B cell (primary cell): ENCODE data around the gene BNC2. TPM values are rescaled to one million over a fixed set of nuclear protein-coding genes. Genes with fewer than 3 reads are reported as not detected.

Experiments
- ATAC-seq: fragments of 200-7000 bp; cut with Tn5 transposase; one replicate; pipeline ENCODE4 v1.10.0; 2021; ENCODE audit warnings: low read depth, mild to moderate bottlenecking, moderate number of reproducible peaks, moderate library complexity
- CTCF ChIA-PET: fragments of 350-600 bp; sonication (Branson Sonifier 250); formaldehyde crosslinking; loops from one replicate; lab custom pipeline; 2021; ENCODE audit warnings: antibody characterized with exemption, inconsistent platforms; lab: Charles Lee
- POLR2A ChIA-PET: fragments of 350-600 bp; sonication (Branson Sonifier 250); formaldehyde crosslinking; loops from one replicate; lab custom pipeline; 2021; ENCODE audit warnings: antibody characterized with exemption; lab: Charles Lee
- DNase-seq: peaks from one replicate; pipeline ENCODE4 v3.0.0; 2013
- H2AFZ ChIP-seq: 2 replicates; pipeline ENCODE4 v1.6.1; 2012; ENCODE audit warnings: mild to moderate bottlenecking, low read depth, low read length; ENCODE audit not compliant: insufficient read depth, poor library complexity, severe bottlenecking
- H3K27ac ChIP-seq, 2 donors: 1 replicate in 1 of 2; 2 replicates in 1 of 2; pipeline ENCODE4 v1.5.1; 2012 to 2013; ENCODE audit warnings: low read length in 2 of 2, mild to moderate bottlenecking in 2 of 2, moderate library complexity in 1 of 2
- H3K27me3 ChIP-seq, 4 experiments: fragments of 200-600 bp in 1 of 4; sonication (generic) in 1 of 4; replicated peaks in 1 of 4; 1 replicate in 2 of 4; 2 replicates in 2 of 4; pipeline versions ENCODE4 v1.6.1 to v1.7.0; 2013 to 2016; ENCODE audit warnings: low read length in 3 of 4, mild to moderate bottlenecking in 2 of 4, mixed read lengths in 1 of 4, moderate library complexity in 1 of 4; ENCODE audit not compliant: insufficient read depth in 4 of 4, control insufficient read depth in 3 of 4; ENCODE audit errors: control extremely low read depth in 1 of 4
- H3K36me3 ChIP-seq, 2 experiments: replicated peaks in 1 of 2; 1 replicate in 1 of 2; 2 replicates in 1 of 2; pipeline versions ENCODE4 v1.6.1 to v1.7.1; 2013; ENCODE audit warnings: low read length in 1 of 2; ENCODE audit not compliant: insufficient read depth in 2 of 2, control insufficient read depth in 1 of 2; ENCODE audit errors: control extremely low read depth in 1 of 2, extremely low read depth in 1 of 2
- H3K4me1 ChIP-seq, 2 donors: fragments of 200-600 bp in 1 of 2; sonication (generic) in 1 of 2; 1 replicate in 1 of 2; 2 replicates in 1 of 2; pipeline versions ENCODE4 v1.5.1 to v1.6.1; 2013 to 2017; ENCODE audit warnings: low read length in 2 of 2; ENCODE audit not compliant: control insufficient read depth in 2 of 2, insufficient read depth in 2 of 2
- H3K4me2 ChIP-seq: replicated peaks from 2 replicates; pipeline ENCODE3; 2012; ENCODE audit warnings: mild to moderate bottlenecking, low read depth, low read length; ENCODE audit not compliant: poor library complexity, severe bottlenecking
- H3K4me3 ChIP-seq, 5 experiments: fragments of 200-600 bp in 1 of 5; sonication (generic) in 1 of 5; 1 replicate in 3 of 5; 2 replicates in 2 of 5; pipeline versions ENCODE4 v1.5.1 to v1.7.0; 2011 to 2016; ENCODE audit warnings: low read length in 4 of 5, mild to moderate bottlenecking in 4 of 5, low read depth in 2 of 5, control low read depth in 1 of 5, moderate library complexity in 1 of 5; ENCODE audit not compliant: insufficient read depth in 1 of 5; ENCODE audit errors: control extremely low read depth in 1 of 5, extremely low read depth in 1 of 5
- H3K79me2 ChIP-seq: fragments of 200-600 bp; sonication (generic); one replicate; pipeline ENCODE4 v1.6.0; 2016; ENCODE audit warnings: low read length; ENCODE audit not compliant: control insufficient read depth, insufficient read depth
- H3K9ac ChIP-seq: fragments of 200-600 bp; sonication (generic); 2 replicates; pipeline ENCODE4 v1.6.1; 2017; ENCODE audit warnings: mild to moderate bottlenecking, low read length, moderate library complexity
- H3K9me3 ChIP-seq, 3 donors: one replicate each; pipeline versions ENCODE4 v1.6.1 to v1.7.1; 2013; ENCODE audit warnings: low read length in 2 of 3; ENCODE audit not compliant: control insufficient read depth in 2 of 3, insufficient read depth in 1 of 3; ENCODE audit errors: control extremely low read depth in 1 of 3
- H4K20me1 ChIP-seq: 2 replicates; pipeline ENCODE4 v1.6.0; 2012; ENCODE audit warnings: mild to moderate bottlenecking, low read length; ENCODE audit not compliant: insufficient read depth, control insufficient read depth, poor library complexity, severe bottlenecking
- H3K27ac Mint-ChIP-seq: one replicate; pipeline ENCODE4 v1.8.0; 2021; ENCODE audit warnings: mixed read lengths
- H3K27me3 Mint-ChIP-seq: one replicate; pipeline ENCODE4 v1.8.0; 2021; ENCODE audit warnings: mixed read lengths
- H3K4me1 Mint-ChIP-seq: one replicate; pipeline ENCODE4 v1.8.0; 2021; ENCODE audit warnings: mixed read lengths
- H3K4me3 Mint-ChIP-seq: one replicate; pipeline ENCODE4 v1.8.0; 2021; ENCODE audit warnings: mixed read lengths
- H3K9me3 Mint-ChIP-seq: one replicate; pipeline ENCODE4 v1.8.0; 2022; ENCODE audit warnings: mixed read lengths; ENCODE audit not compliant: insufficient read depth
- CTCF ChIP-seq: fragments of 200-600 bp; IDR thresholded peaks from one replicate; pipeline ENCODE4 v1.8.0; 2022; ENCODE audit warnings: antibody characterized with exemption, mild to moderate bottlenecking
- EZH2 ChIP-seq: IDR thresholded peaks from 2 replicates; pipeline ENCODE4 v1.6.1; 2012; ENCODE audit warnings: borderline replicate concordance, low read depth, mild to moderate bottlenecking, moderate library complexity, low read length; ENCODE audit not compliant: insufficient read depth, poor library complexity, severe bottlenecking
- WGBS: methylation state at CpG from one replicate; pipeline ENCODE4 v1.1.5; 2013; ENCODE audit warnings: missing lambda C conversion rate; ENCODE audit not compliant: insufficient coverage; 5-methylcytosine and 5-hydroxymethylcytosine counted together
- intact Hi-C: fragments of 100-400 bp; cut with micrococcal nuclease; formaldehyde crosslinking; loops from one replicate; pipeline ENCODE4 v1.10.0; 2022
- polyA plus RNA-seq: library from polyadenylated mRNA; depleted of rRNA; stranded (reverse); fragments of >200 nt; gene quantifications from 2 replicates; pipeline ENCODE4 v1.2.3, GENCODE V29; 2012
- total RNA-seq, 2 donors: library from RNA; stranded (reverse); fragments of 120-200 nt in 1 of 2; gene quantifications; 1 replicate in 1 of 2; 2 replicates in 1 of 2; pipeline versions ENCODE4 v1.2.3 to v1.2.4, GENCODE V29; 2013 to 2022

The BNC2 gene
- total and polyA plus RNA-seq, 2 donors (not counting 1 experiment from before 2014, with no cell fraction given), result 0.01 TPM; not detected in 1

GRCh38 chr9:16561121-16561520 lies 309.3 kb downstream of the BNC2 start:
- POLR2A ChIA-PET, result no interaction called here
- WGBS, result 80% methylated on average over 1 of the region's 4 CpGs

More at GRCh38 chr9:16561121-16561520, 309.3 kb downstream of the BNC2 start:
- H3K27me3 Mint-ChIP-seq, result no peaks in the 10 kb centered on the region
- Histone ChIP-seq H3K79me2 (no peaks in the 10 kb centered on the region), H3K36me3 (no peaks in the 10 kb centered on the region), H3K9ac (no peak overlapping the region), H3K9me3 (peaks cover 0 to 5% (median 0%) of the 10 kb centered on the region in 3 donors), H3K27me3 (no peaks in the 10 kb centered on the region), H3K4me1 (no peaks in the 10 kb centered on the region), H3K27ac (no peak overlapping the region), H2AFZ (no peak overlapping the region), H3K4me3 (no peak overlapping the region), H3K4me2 (no peak overlapping the region), H4K20me1 (no peaks in the 10 kb centered on the region)
- intact Hi-C loops, result no loop called here
- CTCF ChIA-PET, result no interaction called here
- TF ChIP-seq CTCF (no peak), EZH2 (no peak)
- no peaks in the 10 kb centered on the region for H3K9me3 Mint-ChIP-seq
- ATAC-seq (no peak), DNase-seq (no peak)
- H3K4me3 Mint-ChIP-seq, result no peak overlapping the region
- H3K4me1 Mint-ChIP-seq, result no peaks in the 10 kb centered on the region
- H3K27ac Mint-ChIP-seq, result no peak overlapping the region
